Activated T-helper 17 cell treated with anti-CD3 and anti-CD28 coated beads, Interleukin-2, amount 50 U/mL, for 72 hours (primary cell): ENCODE data around the gene ZNF547. TPM values are rescaled to one million over a fixed set of nuclear protein-coding genes. Genes with fewer than 3 reads are reported as not detected.
"Not testable (repeated sequence)": the region's sequence is repeated elsewhere in the genome, so short reads cannot be mapped to it uniquely, and the experiment has no call there.

ENCODE experiments used
- ATAC-seq: fragments of 150-1000 bp; cut with Tn5 transposase; replicated peaks from 2 replicates; pipeline ENCODE4 v1.10.0; 2021; ENCODE audit warnings: mild to moderate bottlenecking, moderate library complexity
- H3K27ac Mint-ChIP-seq: one replicate; pipeline ENCODE4 v1.8.0; 2022; ENCODE audit warnings: mixed read lengths
- H3K27me3 Mint-ChIP-seq: one replicate; pipeline ENCODE4 v1.8.0; 2022; ENCODE audit warnings: mixed read lengths
- H3K36me3 Mint-ChIP-seq: one replicate; pipeline ENCODE4 v1.8.0; 2022; ENCODE audit warnings: low read depth, mild to moderate bottlenecking, mixed read lengths
- H3K4me1 Mint-ChIP-seq: one replicate; pipeline ENCODE4 v1.8.0; 2022; ENCODE audit warnings: mixed read lengths
- H3K4me3 Mint-ChIP-seq: one replicate; pipeline ENCODE4 v1.8.0; 2022; ENCODE audit warnings: mild to moderate bottlenecking, mixed read lengths
- H3K9me3 Mint-ChIP-seq: one replicate; pipeline ENCODE4 v1.8.0; 2022; ENCODE audit warnings: mixed read lengths
- total RNA-seq, 2 donors: library from RNA; stranded (reverse); gene quantifications; one replicate each; pipeline ENCODE4 v1.2.3, GENCODE V29; 2022

Gene ZNF547
- total RNA-seq, 2 donors from 2014 or later = 2.7 to 5.4 TPM

DNA sequence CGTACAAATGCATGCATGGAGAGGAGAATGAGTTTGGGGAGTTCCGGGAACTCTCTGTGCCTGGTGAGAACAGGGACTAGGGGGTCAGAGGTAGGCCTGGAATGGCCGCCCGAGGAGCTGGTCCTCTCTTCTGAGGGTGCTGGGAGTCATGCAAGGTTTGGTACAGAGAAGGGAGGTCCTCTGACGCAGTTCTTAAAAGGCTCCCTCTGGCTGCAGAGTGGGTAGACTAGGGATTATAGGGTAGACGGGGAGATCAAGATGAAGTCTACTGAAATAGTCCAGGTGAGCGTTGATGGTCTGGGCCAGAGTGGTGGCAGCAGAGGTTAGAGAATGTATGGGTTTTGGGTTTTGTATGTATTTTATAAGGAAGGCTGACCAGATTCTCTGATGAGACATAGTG, 11.5 kb upstream of the ZNF547 start:
- no peak for ATAC-seq
- peaks cover 4% of the 10 kb centered on the region for H3K27me3 Mint-ChIP-seq
- peaks cover 61% of the 10 kb centered on the region for H3K36me3 Mint-ChIP-seq
- H3K27ac Mint-ChIP-seq = peak overlapping the region; percentile 97
- H3K4me3 Mint-ChIP-seq = peak overlapping the region; percentile 98
- peaks cover 23% of the 10 kb centered on the region for H3K9me3 Mint-ChIP-seq
- peaks cover 31% of the 10 kb centered on the region for H3K4me1 Mint-ChIP-seq

DNA sequence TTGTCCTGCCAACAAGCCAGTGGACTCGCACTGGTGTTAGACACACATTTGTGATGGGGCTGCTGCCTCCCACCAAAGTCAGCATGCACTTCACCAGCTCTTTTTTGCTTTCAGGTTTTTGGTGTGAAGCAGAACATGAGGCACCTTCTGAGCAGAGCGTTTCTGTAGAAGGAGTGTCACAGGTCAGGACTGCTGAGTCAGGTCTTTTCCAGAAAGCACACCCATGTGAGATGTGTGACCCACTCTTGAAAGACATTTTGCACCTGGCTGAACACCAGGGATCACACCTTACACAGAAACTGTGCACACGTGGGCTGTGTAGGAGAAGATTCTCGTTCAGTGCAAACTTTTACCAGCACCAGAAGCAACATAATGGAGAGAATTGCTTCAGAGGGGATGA, 7.4 kb upstream of the ZNF547 start:
- Mint-ChIP-seq H3K4me1 (peaks cover 28% of the 10 kb centered on the region), H3K9me3 (peaks cover 26% of the 10 kb centered on the region), H3K36me3 (peaks cover 71% of the 10 kb centered on the region), H3K27me3 (no peaks in the 10 kb centered on the region), H3K27ac (no peak overlapping the region), H3K4me3 (no peak overlapping the region)
- no peak for ATAC-seq

DNA sequence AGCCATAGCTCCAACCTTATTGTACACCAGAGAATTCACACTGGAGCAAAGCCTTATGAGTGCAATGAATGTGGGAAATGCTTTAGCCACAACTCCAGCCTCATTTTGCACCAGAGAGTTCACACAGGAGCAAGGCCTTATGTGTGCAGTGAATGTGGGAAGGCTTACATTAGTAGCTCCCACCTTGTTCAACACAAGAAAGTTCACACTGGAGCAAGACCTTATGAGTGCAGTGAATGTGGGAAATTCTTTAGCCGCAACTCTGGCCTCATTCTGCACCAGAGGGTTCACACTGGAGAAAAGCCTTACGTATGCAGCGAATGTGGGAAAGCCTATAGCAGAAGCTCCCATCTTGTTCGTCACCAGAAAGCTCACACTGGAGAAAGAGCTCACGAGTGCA, 5.9 kb upstream of the ZNF547 start:
- H3K27ac Mint-ChIP-seq = no peak overlapping the region
- H3K9me3 Mint-ChIP-seq = peaks cover 23% of the 10 kb centered on the region
- no peaks in the 10 kb centered on the region for H3K27me3 Mint-ChIP-seq
- no peak overlapping the region for H3K4me3 Mint-ChIP-seq
- H3K4me1 Mint-ChIP-seq = peaks cover 14% of the 10 kb centered on the region
- peaks cover 56% of the 10 kb centered on the region for H3K36me3 Mint-ChIP-seq
- no peak for ATAC-seq

DNA sequence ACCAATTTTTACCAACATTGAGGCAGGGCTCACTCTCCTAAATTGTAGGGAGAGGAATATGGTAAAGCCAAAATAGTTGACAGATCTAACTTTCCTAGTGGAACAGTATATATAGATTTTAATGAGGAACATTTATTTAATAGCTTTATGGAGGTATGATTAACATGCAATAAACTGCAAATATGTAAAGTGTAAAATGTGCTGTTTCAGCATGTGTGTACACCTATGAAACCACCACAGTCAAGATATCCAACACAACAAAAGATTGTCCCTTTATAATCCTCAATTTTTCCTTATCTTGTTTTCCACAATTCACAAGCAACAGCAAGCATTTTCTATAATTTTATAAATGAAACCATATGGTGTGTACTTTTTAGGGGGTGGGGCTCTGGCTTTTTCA, 4.1 kb upstream of the ZNF547 start:
- Mint-ChIP-seq H3K4me1 (peaks cover 21% of the 10 kb centered on the region), H3K9me3 (peaks cover 25% of the 10 kb centered on the region), H3K27me3 (no peaks in the 10 kb centered on the region), H3K4me3 (no peak overlapping the region), H3K36me3 (peaks cover 51% of the 10 kb centered on the region), H3K27ac (no peak overlapping the region)
- no peak for ATAC-seq

DNA sequence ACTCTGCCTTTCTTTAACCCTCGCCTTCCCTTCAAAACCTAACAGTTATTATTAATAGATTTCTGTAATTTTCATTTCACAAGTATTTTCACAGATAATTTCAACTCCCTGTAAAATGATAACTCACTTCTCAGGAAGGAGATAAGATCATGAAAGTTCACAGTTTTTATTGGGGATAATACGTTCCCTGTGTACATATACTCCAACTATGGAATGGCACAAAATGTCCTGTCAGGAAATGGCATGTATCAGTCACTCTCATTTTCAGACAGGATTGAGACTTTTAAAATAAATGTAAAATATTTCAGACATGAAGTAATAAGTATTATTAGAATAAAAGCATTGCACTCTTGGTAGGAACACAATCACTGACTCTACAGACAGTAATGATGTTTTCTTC, 932 bp upstream of the ZNF547 start:
- no peak for ATAC-seq
- Mint-ChIP-seq H3K4me3 (peak overlapping the region; percentile 82), H3K27ac (peak overlapping the region; percentile 96)

DNA sequence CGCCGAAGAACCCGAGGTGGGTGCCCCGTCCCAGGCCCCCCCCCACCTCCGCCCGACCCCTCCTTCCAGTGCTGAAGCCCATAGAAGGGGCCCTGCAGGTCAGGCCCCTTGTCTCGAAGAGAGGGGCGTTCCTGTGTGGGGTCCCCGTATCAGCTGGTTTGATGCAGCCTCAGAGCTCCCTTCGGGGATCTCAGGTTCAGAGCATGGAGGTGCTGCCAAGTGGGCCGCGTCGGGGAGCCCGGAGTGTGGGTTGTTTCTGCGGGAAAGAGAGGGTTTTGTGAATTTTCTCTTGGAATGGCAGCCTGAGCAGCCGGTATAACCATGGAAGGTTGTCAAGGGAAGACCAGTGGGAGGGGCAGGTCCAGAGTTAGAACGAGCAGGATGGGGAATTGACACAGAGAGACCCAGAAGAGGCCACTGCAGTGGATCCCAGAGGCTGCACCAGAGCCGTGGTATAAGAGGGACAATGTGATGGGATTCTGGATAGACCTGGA, 384 bp downstream of the ZNF547 start:
- peaks cover 18% of the 10 kb centered on the region for H3K4me1 Mint-ChIP-seq
- H3K9me3 Mint-ChIP-seq = peaks cover 9% of the 10 kb centered on the region
- peaks cover 16% of the 10 kb centered on the region for H3K36me3 Mint-ChIP-seq
- peak; percentile 5 for ATAC-seq
- H3K27ac Mint-ChIP-seq = peak overlapping the region; percentile 96
- H3K4me3 Mint-ChIP-seq = peak overlapping the region; percentile 82
- no peaks in the 10 kb centered on the region for H3K27me3 Mint-ChIP-seq

More for the DNA sequence above, 932 bp upstream of the ZNF547 start:
- peaks cover 22% of the 10 kb centered on the region for H3K36me3 Mint-ChIP-seq
- H3K4me1 Mint-ChIP-seq = peaks cover 18% of the 10 kb centered on the region
- no peaks in the 10 kb centered on the region for H3K27me3 Mint-ChIP-seq
- peaks cover 11% of the 10 kb centered on the region for H3K9me3 Mint-ChIP-seq

DNA sequence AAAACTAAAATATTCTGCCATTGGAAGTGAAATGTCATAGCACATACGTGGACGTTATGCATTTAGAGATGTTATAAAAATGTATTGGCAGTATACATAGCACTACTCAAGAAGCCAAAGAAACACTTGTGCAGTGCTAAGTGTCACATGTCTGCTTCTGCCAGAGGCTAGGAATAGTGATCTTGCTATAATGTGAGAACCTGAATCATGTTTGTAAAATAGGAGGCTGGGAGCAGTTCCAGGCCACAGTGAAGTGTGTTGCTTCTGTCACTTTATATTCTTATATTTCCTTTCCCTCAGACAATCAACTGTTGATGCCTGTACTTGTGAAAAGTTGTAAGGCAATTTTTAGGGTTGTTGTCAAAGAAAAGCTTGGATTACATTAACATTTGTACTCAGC, 3.4 kb downstream of the ZNF547 start:
- ATAC-seq = no peak
- no peaks in the 10 kb centered on the region for H3K27me3 Mint-ChIP-seq
- H3K36me3 Mint-ChIP-seq = peaks cover 37% of the 10 kb centered on the region
- peaks cover 18% of the 10 kb centered on the region for H3K4me1 Mint-ChIP-seq
- peaks cover 9% of the 10 kb centered on the region for H3K9me3 Mint-ChIP-seq
- H3K27ac Mint-ChIP-seq = no peak overlapping the region
- H3K4me3 Mint-ChIP-seq = no peak overlapping the region

DNA sequence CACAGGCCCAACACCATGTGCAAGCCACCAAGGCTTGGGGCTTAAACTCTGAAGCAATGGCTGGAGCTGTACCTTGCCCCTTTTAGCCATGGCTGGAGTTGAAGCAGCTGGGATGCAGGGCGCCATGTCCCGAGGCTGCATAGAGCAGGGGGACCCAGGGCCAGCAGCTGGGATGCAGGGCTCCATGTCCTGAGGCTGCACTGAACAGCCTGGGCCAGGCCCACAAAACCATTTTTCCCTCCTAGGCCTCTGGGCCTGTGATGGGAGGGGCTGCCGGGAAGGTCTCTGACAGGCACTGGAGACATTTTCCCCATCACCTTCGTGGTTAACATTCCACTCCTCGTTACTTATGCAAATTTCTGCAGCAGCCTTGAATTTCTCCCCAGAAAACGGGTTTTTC, 10.8 kb downstream of the ZNF547 start:
- no peaks in the 10 kb centered on the region for H3K27me3 Mint-ChIP-seq
- no peak overlapping the region for H3K27ac Mint-ChIP-seq
- H3K4me3 Mint-ChIP-seq = no peak overlapping the region
- peaks cover 90% of the 10 kb centered on the region for H3K36me3 Mint-ChIP-seq
- H3K4me1 Mint-ChIP-seq = no peaks in the 10 kb centered on the region
- peaks cover 28% of the 10 kb centered on the region for H3K9me3 Mint-ChIP-seq
- no peak for ATAC-seq

DNA sequence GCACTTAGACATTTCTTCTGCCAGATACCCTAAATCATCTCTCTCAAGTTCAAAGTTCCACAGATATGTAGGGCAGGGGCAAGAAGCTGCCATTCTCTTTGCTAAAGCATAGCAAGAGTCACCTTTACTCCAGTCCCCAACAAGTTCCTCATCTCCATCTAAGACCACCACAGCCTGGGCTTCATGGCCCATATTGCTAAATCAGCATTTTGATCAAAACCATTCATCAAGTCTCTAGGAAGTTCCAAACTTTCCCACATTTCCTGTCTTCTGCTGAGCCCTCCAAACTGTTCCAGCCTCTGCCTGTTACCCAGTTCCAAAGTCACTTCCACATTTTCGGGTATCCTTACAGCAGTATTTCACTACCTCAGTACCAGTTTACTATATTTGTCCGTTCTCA, 11.3 kb downstream of the ZNF547 start:
- H3K4me3 Mint-ChIP-seq, ATAC-seq, H3K27ac Mint-ChIP-seq, H3K27me3 Mint-ChIP-seq, H3K4me1 Mint-ChIP-seq: not testable (repeated sequence)
- Mint-ChIP-seq H3K9me3 (peaks cover 32% of the 10 kb centered on the region), H3K36me3 (peaks cover 90% of the 10 kb centered on the region)

DNA sequence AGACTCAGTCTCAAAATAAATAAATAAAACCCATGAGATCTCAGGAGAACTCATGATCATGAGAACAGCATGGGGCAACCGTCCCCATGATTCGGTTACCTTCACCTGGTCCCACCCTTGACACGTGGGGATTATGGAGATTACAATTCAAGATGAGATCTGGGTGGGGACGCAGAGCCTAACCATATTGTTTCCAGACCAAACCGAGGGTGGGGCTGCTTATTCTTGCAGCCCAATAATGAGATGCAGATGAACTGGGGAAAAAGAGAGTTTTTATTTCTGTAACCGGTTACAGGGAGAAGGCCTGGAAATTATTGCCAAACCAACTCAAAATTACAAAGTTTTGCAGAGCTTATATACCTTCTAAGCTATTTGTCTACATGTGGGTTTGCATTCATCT, 12.8 kb downstream of the ZNF547 start:
- ATAC-seq = no peak
- no peak overlapping the region for H3K4me3 Mint-ChIP-seq
- H3K9me3 Mint-ChIP-seq = peaks cover 39% of the 10 kb centered on the region
- peaks cover 78% of the 10 kb centered on the region for H3K36me3 Mint-ChIP-seq
- no peaks in the 10 kb centered on the region for H3K4me1 Mint-ChIP-seq
- H3K27me3 Mint-ChIP-seq = no peaks in the 10 kb centered on the region
- H3K27ac Mint-ChIP-seq = no peak overlapping the region

DNA sequence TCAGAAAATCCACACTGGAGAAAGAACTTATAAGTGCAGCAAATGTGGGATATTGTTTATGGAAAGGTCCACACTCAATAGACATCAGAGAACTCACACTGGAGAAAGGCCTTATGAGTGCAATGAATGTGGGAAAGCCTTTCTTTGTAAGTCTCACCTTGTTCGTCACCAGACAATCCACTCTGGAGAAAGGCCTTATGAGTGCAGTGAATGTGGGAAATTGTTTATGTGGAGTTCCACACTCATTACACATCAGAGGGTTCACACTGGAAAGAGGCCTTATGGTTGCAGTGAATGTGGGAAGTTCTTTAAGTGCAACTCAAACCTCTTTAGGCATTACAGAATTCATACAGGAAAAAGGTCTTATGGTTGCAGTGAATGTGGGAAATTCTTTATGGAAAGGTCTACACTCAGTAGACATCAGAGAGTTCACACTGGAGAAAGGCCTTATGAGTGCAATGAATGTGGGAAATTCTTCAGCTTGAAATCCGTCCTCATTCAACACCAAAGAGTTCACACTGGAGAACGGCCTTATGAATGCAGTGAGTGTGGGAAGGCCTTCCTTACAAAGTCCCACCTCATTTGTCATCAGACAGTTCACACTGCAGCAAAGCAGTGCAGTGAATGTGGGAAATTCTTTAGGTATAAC, 14.3 kb downstream of the ZNF547 start:
- H3K9me3 Mint-ChIP-seq = peaks cover 32% of the 10 kb centered on the region
- H3K4me1 Mint-ChIP-seq = no peaks in the 10 kb centered on the region
- H3K4me3 Mint-ChIP-seq = no peak overlapping the region
- H3K36me3 Mint-ChIP-seq = peaks cover 63% of the 10 kb centered on the region
- ATAC-seq = no peak
- H3K27me3 Mint-ChIP-seq = no peaks in the 10 kb centered on the region
- no peak overlapping the region for H3K27ac Mint-ChIP-seq

DNA sequence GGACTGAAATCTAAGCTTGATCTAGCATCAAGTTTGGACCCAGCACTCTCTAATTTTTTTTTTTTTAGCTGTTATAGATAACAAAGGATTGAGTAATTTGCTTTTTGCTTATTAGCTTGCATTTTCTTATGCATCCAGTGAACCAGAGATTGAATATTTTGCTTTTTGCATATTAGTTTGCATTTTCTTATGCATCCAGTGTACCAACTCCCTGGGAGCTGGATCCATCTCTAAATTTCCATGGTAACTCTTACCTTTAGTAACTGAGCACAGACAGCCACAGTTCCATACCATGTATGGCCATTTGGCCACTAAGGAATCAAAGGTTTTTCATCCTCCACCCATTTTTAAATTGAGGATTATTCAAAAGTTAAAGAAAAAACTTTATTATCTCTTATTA, 17.6 kb downstream of the ZNF547 start:
- H3K4me3 Mint-ChIP-seq = no peak overlapping the region
- H3K27me3 Mint-ChIP-seq = no peaks in the 10 kb centered on the region
- peaks cover 30% of the 10 kb centered on the region for H3K36me3 Mint-ChIP-seq
- no peak overlapping the region for H3K27ac Mint-ChIP-seq
- ATAC-seq = no peak
- H3K4me1 Mint-ChIP-seq = no peaks in the 10 kb centered on the region
- peaks cover 24% of the 10 kb centered on the region for H3K9me3 Mint-ChIP-seq

DNA sequence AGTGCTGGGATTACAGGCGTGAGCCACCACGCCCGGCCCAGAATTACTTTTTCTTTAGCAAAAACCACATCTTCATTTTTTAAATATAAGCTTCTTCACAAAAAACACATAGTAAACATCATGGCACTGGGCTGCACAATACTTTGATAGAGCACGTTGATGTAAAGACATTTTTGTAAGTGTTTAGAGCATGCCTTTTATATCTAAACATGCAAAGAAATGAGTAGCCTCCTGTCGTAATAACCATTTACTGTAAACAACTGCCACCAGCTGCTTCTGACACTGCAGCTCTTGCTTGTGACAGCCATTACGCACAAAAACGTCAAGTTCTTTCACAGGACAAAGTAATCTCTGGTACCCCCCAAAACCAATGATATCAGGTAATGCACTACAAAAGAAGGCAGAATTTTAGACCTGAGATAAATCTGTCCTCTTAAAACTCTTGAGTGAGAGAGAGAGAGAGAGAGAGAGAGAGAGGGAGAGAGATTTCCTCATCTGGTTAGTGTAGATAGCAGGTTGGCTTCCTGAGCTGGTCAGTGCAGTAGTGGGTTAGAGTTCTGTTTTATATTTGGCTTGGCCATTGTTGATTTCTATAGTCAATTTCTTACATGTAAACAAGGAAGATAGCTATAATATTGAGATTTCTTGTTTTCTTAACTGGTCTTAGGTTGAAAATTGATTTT, 19.6 kb downstream of the ZNF547 start:
- Mint-ChIP-seq H3K27ac (no peak overlapping the region), H3K9me3 (peaks cover 14% of the 10 kb centered on the region), H3K4me1 (no peaks in the 10 kb centered on the region), H3K36me3 (peaks cover 10% of the 10 kb centered on the region), H3K4me3 (no peak overlapping the region), H3K27me3 (no peaks in the 10 kb centered on the region)
- ATAC-seq = no peak

DNA sequence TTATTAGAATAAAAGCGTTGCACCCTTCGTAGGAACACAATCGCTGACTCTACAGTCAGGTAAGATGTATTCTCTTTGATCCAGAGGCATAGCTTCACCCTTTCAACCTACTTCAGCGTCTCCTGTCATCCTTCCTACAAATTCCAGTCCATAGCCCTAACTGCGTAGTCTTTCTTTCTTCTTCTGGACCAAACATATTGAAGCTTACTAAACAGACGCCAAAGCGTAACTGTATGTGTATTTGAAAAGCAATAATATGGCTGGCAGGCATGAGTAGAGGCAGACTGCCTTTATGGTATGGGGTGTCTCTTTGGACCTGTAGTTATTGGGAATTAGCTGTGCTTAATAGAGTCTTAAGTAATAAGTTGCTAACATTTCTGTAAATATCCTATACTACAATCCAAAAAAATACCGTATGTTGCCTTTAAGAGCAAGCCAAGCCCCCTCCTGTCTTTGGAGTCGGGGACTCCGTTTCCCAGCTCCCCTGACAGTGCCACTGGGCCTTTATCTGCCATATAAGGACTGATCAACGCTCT, 25.9 kb downstream of the ZNF547 start:
- peak; percentile 5 for ATAC-seq
- Mint-ChIP-seq H3K27ac (peak overlapping the region; percentile 92), H3K9me3 (peaks cover 5% of the 10 kb centered on the region), H3K4me1 (peaks cover 15% of the 10 kb centered on the region), H3K4me3 (peak overlapping the region; percentile 86), H3K36me3 (peaks cover 46% of the 10 kb centered on the region), H3K27me3 (no peaks in the 10 kb centered on the region)
